ENCODE results near the gene E4F1. TPM values are rescaled to one million over a fixed set of nuclear protein-coding genes. Genes with fewer than 3 reads are reported as not detected.
A peak's percentile ranks its signal among the peaks of the same experiment; 100 is the strongest.

The E4F1 gene
- total and polyA plus RNA-seq, 2 of the 8 experiments (the other 6 are each of a cell fraction or from before 2014, with no cell fraction given) = 22.2 to 27.0 TPM

GRCh38 chr16:2256531-2257140 is 33.2 kb downstream of the E4F1 start:
- no peak overlapping the region for H3K9ac ChIP-seq (replicated peaks in 1 of 4; ENCODE audit: extremely low read depth in 1 of 4, low read depth in 3 of 4, low read length in 3 of 4)
- H2AK5ac ChIP-seq (ENCODE audit: low read depth, low read length) = no peak overlapping the region
- TF ChIP-seq POLR2AphosphoS5 (IDR thresholded peaks at IDR 0.05; ENCODE audit: low read depth, low read length) = 0 out of 2 replicates have a peak, but pooled peaks have one; percentile 30
- no peak for TF ChIP-seq CREB1 (IDR thresholded peaks at IDR 0.05)
- no peak overlapping the region for H3K23ac ChIP-seq (ENCODE audit: insufficient read length)
- peaks cover 37 to 92% (median 66%) of the 10 kb centered on the region in 4 experiments for H3K36me3 ChIP-seq (ENCODE audit: control insufficient read depth in 2 of 4, insufficient read depth in 4 of 4, low read length in 3 of 4)
- POLR2A ChIA-PET (ENCODE audit: partially characterized antibody) = interaction anchor here (1.0 to 13.9 kb wide), 10 partner anchors 9 to 190 kb away, joined by 3 to 228 read pairs (median 4); partner anchors contain the start of genes BRICD5, DNASE1L2, PGP and RNPS1
- H3K79me2 ChIP-seq (ENCODE audit: control insufficient read depth in 1 of 2, insufficient read depth in 2 of 2, low read length in 2 of 2) = peaks cover 0 to 22% of the 10 kb centered on the region in 2 experiments; a peak in 2 of 4 replicates
- H3K27me3 ChIP-seq (replicated peaks in 1 of 4; ENCODE audit: control insufficient read depth in 3 of 4, extremely low read depth in 1 of 4, insufficient read depth in 3 of 4, low read length in 3 of 4) = no peaks in the 10 kb centered on the region
- no peak overlapping the region for H4K91ac ChIP-seq (replicated peaks; ENCODE audit: insufficient read length, low read length)
- H3K56ac ChIP-seq (replicated peaks; ENCODE audit: insufficient read length, low read depth, low read length) = no peak overlapping the region
- no peak overlapping the region for H2BK12ac ChIP-seq (ENCODE audit: low read depth, low read length)
- no peak overlapping the region for H2AFZ ChIP-seq (ENCODE audit: low read length)
- no peak overlapping the region for H3K27ac ChIP-seq (ENCODE audit: low read depth, low read length)
- no peak overlapping the region for H2BK15ac ChIP-seq (ENCODE audit: low read length)
- peaks cover 4% of the 10 kb centered on the region; the same call in 1 of the 2 replicates for H3K79me1 ChIP-seq (ENCODE audit: low read depth, low read length)
- 0 out of 2 replicates have a peak, but pooled peaks cover 2% of the 10 kb centered on the region for H3K23me2 ChIP-seq (ENCODE audit: low read depth, low read length)
- FAIRE-seq = no peak
- H3K9me3 ChIP-seq (ENCODE audit: insufficient read depth in 2 of 2, low read depth in 1 of 2, low read length in 1 of 2) = no peaks in the 10 kb centered on the region
- no peak overlapping the region for H3K18ac ChIP-seq (ENCODE audit: extremely low read depth, low read length)
- H4K8ac ChIP-seq (ENCODE audit: extremely low read depth, insufficient read depth, low read length) = no peak overlapping the region
- 95% methylated on average over 12 of the region's 12 CpGs; no CpG with 5 or more reads in 1 of the 2 experiments for WGBS, 2 experiments (ENCODE audit: extremely low coverage in 1 of 2, insufficient coverage in 1 of 2, insufficient read length in 1 of 2, insufficient replicate concordance in 2 of 2, low coverage in 1 of 2, low lambda C conversion rate in 2 of 2, missing lambda C conversion rate in 1 of 2)
- H2BK20ac ChIP-seq (ENCODE audit: low read length) = no peak overlapping the region
- peaks cover 17 to 21% of the 10 kb centered on the region in 2 experiments for H4K20me1 ChIP-seq (replicated peaks in 1 of 2; ENCODE audit: control insufficient read depth in 1 of 2, insufficient read depth in 2 of 2, low read length in 2 of 2)
- no peak overlapping the region for H3K4me2 ChIP-seq (ENCODE audit: insufficient read depth in 1 of 2, low read depth in 2 of 2, low read length in 2 of 2)
- no peak overlapping the region for H3K14ac ChIP-seq (ENCODE audit: insufficient read length)
- no peak overlapping the region for H3K4ac ChIP-seq (replicated peaks; ENCODE audit: insufficient read length, low read depth, low read length)
- DNase-seq (ENCODE audit: low read depth in 1 of 2, low spot score in 2 of 2) = no peak
- H3K4me1 ChIP-seq (replicated peaks in 1 of 4; ENCODE audit: control insufficient read depth in 3 of 4, insufficient read depth in 4 of 4, low read length in 3 of 4) = peaks cover 0 to 6% (median 5%) of the 10 kb centered on the region in 4 experiments; a peak in 5 of 7 replicates
- CTCF ChIA-PET (ENCODE audit: partially characterized antibody) = interaction anchor here (0.8 to 1.8 kb wide), 6 partner anchors 9 to 244 kb away, joined by 3 to 5 read pairs (median 4); partner anchors contain the start of gene ABCA3
- no peak overlapping the region for H3K4me3 ChIP-seq (ENCODE audit: extremely low read depth in 1 of 4, insufficient read depth in 2 of 4, low read depth in 3 of 4, low read length in 4 of 4)
- H4K5ac ChIP-seq (ENCODE audit: insufficient read length, low read depth, low read length) = no peak overlapping the region
- H2BK5ac ChIP-seq (ENCODE audit: low read depth, low read length) = no peak overlapping the region
- H2BK120ac ChIP-seq (replicated peaks; ENCODE audit: low read depth, low read length) = no peak overlapping the region
